HL-60 (cell line): ENCODE data around the gene IPPK.

Source experiments
- DNase-seq, 2 experiments: peaks; one replicate each; pipeline ENCODE4 v3.0.0-alpha.2; 2010 to 2020; ENCODE audit warnings: low read depth in 1 of 2, low spot score in 1 of 2
- H3K27ac ChIP-seq: fragments of 250-450 bp; sonication (Bioruptor Pico); replicated peaks from 2 replicates; pipeline ENCODE4 v1.5.1; 2020; ENCODE audit warnings: mild to moderate bottlenecking, moderate library complexity
- H3K27me3 ChIP-seq: fragments of 250-450 bp; sonication (Bioruptor Pico); 2 replicates; pipeline ENCODE4 v1.5.1; 2021; ENCODE audit warnings: mild to moderate bottlenecking, moderate library complexity; ENCODE audit not compliant: insufficient read depth, poor library complexity, severe bottlenecking
- H3K4me3 ChIP-seq: replicated peaks from 2 replicates; pipeline ENCODE4 v1.5.1; 2011; ENCODE audit warnings: mild to moderate bottlenecking, control low read depth, low read length; ENCODE audit not compliant: insufficient read depth
- CTCF ChIP-seq: IDR thresholded peaks from one replicate; pipeline ENCODE4 v1.5.1; 2011; ENCODE audit warnings: low read length, control low read depth, inconsistent platforms; ENCODE audit not compliant: insufficient read depth
- GABPA ChIP-seq: IDR thresholded peaks from 2 replicates; pipeline ENCODE4 v1.6.1; 2012; ENCODE audit warnings: low read depth
- POLR2AphosphoS5 ChIP-seq: IDR thresholded peaks from 2 replicates; pipeline ENCODE4 v1.6.1; 2012; ENCODE audit warnings: low read depth
- REST ChIP-seq: IDR thresholded peaks from 2 replicates; pipeline ENCODE4 v1.6.1; 2012; ENCODE audit warnings: low read depth; ENCODE audit not compliant: insufficient replicate concordance
- SPI1 ChIP-seq: IDR thresholded peaks from 2 replicates; pipeline ENCODE4 v1.6.1; 2012; ENCODE audit warnings: low read depth, mild to moderate bottlenecking, borderline replicate concordance

Gene IPPK

GRCh38 chr9:92636627-92637026 is 33.3 kb downstream of the IPPK start:
- TF ChIP-seq GABPA (no peak), SPI1 (no peak), POLR2AphosphoS5 (no peak), CTCF (no peak), REST (no peak)
- no peak overlapping the region for H3K4me3 ChIP-seq
- DNase-seq, result no peak
- no peak overlapping the region for H3K27ac ChIP-seq
- no peaks in the 10 kb centered on the region for H3K27me3 ChIP-seq

- H3K27me3 ChIP-seq, result no peaks in the 10 kb centered on the region
- no peak for TF ChIP-seq GABPA
- TF ChIP-seq SPI1, result no peak
- TF ChIP-seq REST, result no peak
- no peak for TF ChIP-seq POLR2AphosphoS5
- TF ChIP-seq CTCF, result no peak
- no peak for DNase-seq
- no peak overlapping the region for H3K4me3 ChIP-seq
- H3K27ac ChIP-seq, result no peak overlapping the region
Measured at GRCh38 chr9:92635760-92636159, 34.2 kb downstream of the IPPK start.

GRCh38 chr9:92634712-92635605 is 35.0 kb downstream of the IPPK start:
- Histone ChIP-seq H3K4me3 (no peak overlapping the region), H3K27ac (no peak overlapping the region), H3K27me3 (no peaks in the 10 kb centered on the region)
- peak; percentile 29 to 70 for DNase-seq
- TF ChIP-seq CTCF, result peak; percentile 93
- no peak for TF ChIP-seq SPI1
- TF ChIP-seq POLR2AphosphoS5, result no peak
- no peak for TF ChIP-seq GABPA
